ENCODE results near the gene KRTAP10-7.
"Not testable (repeated sequence)": the region's sequence is repeated elsewhere in the genome, so short reads cannot be mapped to it uniquely, and the experiment has no call there.

The KRTAP10-7 gene

DNA sequence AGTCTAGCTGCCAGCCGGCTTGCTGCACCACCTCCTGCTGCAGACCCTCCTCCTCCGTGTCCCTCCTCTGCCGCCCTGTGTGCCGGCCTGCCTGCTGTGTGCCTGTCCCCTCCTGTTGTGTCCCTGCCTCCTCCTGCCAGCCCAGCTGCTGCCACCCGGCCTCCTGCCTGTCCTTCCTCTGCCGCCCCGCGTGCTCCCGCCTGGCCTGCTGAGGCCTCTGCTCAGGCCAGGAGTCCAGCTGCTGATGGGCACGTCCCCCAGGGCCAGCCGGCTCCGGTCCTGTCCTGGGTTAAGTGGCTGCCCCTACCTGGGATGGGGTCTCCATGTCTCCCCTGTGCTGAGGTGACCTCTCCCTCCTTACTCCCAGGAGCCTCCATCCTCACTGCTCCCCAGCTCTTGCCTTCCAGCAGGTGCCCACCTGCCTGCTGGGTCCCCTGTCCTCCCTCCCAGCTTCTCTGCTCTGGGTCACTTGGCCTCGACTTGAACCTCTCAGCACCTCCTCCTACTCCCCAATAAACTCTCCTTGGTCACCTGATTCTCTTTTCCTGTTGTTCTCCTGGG is 12.4 kb downstream of the KRTAP10-7 start:
- DNase-seq, result no peak

DNA sequence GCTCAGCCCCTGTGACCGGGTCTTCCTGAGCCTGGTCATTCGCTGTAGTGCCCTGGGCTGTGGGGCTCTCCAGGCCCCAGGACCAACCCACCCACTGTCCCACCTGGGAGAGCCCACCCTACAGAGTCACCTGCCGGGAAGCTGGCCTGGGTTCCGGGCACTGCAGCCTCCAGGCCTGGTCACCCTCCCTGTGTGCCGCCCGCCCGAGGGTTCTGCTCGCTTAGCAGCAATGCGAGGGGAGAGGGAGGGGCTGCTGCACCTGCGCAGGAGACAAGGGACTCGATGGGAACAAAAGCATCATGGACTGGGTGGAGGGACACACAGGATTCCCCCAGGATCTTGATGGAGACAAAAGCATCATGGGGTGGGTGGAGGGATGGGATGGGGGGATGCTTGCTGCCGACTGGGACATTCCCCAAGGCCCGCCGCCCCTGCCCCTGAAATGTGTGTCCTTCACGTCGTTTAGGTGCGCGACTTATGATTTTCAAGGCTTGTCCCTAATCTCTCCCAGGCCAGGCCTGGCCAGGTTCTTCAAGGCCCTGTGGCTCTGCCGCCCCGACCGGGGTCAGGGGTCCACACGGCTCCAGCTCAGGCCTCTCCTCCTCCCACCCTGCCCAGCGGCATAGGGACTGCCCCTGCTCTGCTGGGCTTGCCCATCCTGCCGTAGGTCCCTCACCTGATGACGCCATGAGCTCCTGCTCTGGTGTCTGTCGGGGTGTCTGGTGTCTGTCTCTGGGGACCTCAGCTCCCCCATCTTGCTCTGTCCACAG is 13.2 kb downstream of the KRTAP10-7 start:
- no peak for DNase-seq

DNA sequence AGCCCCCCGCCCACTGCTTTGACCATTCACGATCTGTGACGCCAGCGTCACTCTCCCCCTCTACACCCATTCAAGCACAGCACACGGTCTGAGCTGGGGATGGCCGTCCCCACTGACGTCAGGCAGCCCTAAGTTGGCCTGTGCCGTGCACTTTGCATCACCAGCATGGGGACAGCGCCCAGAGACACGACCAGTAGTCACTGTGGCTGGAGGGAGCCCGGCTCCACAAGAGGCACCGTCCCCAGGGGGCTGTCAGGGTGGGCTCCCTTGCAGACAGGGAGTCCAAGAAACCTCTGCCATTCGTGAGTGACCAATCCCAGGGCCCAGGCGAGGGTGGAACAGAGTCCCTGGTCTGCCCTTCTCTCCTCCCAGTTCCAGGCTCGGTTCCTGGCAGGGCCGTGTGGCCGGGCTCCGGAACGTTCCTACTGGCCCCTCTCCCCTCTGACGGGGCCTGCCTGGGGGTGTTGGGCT is 13.8 kb downstream of the KRTAP10-7 start:
- DNase-seq, result no peak

DNA sequence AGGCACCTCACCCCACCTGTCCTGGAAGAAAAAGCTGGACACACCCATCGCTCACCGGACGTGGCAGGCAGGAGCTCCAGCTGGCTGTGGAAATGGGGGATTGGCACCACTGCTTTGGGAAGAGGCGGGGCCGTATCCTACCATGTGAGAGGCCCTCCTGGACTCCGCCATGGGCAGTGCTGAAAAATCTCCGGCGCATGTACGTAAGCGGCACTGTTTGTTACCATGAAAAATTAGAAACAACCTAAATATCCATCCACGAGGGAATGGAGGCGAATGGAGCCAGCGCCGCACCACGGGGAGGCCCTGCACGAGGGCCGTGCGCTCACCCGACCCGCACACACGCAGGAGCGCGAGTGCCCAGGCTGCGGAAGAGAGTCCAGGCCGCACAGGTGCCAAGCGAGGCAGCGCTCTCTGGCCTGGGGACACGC is 14.6 kb downstream of the KRTAP10-7 start:
- DNase-seq, result no peak

DNA sequence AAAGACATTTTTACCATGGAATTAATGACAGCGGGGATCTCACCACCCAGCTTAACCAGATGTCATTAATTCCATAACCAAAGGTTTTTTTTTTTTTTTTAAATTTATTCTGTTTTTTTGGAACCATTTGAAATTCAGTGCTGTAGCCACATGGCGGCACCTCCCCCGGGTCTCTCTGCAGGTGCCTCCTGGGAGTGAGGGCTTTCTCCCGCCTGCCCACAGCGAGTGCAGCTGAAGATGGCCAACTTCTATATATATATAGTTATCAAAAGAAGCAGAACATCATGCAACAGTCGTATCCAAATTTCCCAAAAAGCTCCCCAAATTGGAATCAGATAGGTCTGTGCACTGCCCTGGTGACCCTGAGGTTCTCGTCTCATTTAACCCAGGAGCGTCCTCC is 15.1 kb downstream of the KRTAP10-7 start:
- no peak for DNase-seq

DNA sequence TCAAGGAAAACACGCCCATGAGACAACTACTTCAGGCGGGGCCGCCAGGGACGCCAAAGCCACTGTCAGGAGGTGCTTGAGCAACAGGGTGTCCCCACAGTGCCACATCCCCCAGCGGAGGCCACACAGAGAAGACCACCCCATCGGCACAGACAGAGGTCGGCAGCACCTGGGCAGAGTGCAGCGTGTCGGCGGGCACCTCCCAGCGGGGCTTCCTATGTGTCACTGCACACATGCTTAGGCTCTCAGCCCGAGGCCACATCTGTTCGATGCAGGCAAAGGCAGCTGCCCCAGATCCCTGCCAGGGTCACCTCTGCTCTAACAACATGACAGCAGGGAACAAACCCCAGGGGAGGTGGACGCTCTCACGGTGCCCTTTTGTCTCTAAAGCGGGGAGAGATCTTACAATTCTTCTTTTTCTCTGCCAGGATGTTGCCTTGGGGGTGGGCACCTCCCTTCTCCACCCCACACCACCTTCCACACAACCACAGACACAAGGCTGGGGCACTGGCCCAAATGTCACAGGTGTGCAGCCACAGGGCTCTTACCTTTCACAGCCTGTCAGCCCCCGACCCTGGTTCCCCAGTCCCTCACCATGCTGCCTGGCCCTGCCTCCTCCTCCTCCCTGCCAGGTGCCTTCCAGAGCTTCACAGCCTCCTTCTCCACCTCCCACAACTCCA is 15.7 kb downstream of the KRTAP10-7 start:
- DNase-seq, result no peak

DNA sequence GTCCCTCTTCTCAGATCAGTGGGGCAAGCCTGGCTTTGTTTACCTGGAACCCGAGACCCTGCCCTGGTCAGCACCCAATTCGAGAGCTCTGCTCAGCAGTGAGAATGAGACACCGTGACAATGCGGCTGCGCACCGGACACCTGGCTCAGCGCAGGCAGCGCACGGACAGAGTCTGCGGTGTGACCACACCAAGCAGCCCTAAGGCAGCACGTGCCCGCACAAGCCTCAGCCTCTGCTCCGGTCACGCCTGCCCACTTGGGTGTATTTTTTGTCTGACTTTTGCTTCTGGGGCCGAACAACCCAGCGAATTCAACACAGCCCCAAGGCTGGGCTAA is 16.2 kb downstream of the KRTAP10-7 start:
- DNase-seq, result no peak

DNA sequence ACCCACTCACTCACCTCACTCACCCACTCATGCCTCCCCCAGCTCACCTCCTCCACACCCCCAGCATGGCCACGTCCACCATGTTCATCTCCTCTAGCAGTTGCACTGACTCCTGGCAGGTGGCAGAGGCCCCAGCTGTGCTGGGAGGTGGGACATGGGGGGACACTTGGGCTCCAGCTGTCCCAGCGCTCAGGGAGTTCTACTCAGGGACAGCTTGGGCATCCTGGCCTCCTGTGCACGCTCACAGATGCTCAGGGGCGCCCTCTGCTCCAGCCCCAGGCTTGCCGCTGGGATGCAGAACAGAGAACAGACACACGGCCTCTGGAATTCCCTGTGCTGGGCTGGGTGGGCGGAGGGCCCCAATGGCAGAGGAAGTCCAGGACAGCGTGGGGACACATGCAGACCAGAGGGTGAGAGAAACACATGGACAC is 16.7 kb downstream of the KRTAP10-7 start:
- DNase-seq, result no peak

DNA sequence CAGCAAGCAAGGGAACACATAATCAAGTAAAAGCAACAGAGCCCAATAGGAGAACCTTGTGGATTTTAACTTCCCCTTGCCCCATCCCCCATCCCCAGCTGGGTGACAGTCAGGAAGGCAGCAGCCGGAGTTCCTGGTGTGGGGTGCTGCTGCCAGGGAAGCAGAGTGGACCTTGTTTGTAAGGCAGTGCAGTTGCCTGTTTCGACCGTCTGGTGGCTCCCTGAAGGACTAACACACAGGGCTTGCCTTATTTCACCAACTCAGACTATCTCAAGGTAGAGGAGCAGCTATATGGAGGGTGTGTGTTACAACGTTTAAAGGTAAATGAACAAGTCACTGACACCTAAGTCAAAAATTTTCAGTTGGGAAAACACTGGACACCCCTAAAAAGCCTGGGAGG is 18.1 kb downstream of the KRTAP10-7 start:
- no peak for DNase-seq

DNA sequence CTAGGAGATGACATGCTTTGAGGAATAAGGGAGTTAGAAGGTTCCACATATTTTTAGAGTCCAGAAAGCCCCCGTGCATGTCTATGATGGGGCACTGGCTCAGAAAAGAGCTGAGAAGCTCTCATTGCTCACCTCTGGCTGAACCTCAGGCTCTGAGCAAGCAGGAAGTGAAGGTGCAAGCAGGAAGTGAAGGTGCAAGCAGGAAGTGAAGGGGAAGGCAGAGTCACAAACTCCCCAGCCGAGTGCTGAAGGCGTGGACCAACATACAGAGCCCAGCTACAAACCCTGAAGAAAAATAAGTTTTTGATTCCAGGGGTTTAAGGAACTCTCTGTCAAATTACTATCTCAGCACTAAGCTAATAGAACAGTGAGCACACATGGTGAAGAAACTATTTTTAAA is 18.5 kb downstream of the KRTAP10-7 start:
- DNase-seq, result no peak

DNA sequence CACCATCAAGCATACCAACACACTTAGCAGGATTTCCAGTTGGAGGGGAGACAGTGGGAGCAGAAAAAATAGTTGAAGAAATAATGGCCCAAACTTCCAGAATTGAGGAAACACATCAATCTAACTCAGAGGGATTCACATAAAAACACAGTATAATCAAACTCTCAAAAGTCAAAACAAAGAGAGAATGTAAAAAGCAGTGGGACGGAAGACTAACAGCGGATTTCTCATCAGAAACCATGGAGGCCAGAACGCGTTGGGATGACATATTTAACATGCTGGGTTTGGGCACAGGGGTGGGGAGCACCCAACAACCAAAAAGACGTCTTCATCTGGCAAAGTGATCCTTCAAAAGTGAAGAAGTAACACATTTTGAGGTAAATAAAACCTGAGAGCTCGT is 19.5 kb downstream of the KRTAP10-7 start:
- no peak for DNase-seq

DNA sequence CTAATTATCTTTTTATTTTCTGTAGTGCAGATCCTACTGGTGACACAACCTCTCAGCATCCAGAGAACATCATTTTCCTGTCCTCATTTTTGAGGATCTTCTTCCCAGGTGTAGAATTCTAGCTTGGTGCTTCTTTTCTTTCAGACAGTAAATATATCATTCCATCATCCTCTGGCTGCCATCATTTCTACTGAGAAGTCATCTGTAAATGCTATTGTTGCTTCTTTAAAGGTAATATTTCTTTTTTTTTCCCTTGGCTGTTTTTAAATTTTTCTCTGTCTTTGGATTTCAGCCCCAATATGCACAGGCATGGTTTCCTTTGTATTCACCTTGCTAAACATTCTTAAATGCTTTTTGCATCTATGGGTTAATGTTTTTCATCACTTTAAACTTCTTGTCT is 23.2 kb downstream of the KRTAP10-7 start:
- no peak for DNase-seq

DNA sequence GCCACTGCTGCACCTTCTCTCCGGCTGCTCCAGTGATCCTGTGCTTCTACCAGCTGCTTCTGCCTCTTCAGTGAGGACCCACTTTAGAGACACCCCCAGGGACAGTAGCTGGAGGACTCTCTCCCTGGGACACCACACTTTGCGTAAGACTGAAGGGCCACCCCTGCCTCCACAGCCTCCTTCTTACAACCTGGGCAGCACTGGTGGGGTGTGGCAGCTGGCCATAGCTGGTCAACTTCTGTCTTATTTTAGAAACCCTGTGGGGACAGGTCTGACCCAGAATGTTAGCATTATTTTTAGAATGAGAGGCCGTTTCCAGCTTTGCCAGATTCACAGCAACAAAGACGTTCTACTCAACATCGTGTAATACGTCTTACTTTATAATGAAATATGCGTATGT is 25.4 kb downstream of the KRTAP10-7 start:
- DNase-seq, result no peak

DNA sequence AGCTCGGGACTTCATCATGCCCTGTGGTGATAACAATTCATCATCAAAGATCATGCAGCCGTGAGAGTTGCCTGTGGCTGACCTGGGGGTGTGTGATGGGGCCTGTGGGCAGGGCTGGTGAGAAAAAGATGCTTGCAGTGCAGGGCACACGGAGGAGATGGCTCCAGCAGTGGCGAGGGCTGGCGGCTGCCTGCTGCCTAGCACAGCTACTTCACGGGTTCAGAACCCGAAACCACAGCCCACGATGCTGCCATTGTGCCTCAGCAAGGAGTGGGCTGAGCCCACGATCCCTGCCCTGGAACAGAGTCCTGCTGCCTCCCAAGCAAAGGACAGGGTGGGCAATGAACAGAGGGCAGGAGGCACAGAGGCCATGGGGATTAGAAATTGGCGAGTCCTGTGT is 25.9 kb downstream of the KRTAP10-7 start:
- no peak for DNase-seq

DNA sequence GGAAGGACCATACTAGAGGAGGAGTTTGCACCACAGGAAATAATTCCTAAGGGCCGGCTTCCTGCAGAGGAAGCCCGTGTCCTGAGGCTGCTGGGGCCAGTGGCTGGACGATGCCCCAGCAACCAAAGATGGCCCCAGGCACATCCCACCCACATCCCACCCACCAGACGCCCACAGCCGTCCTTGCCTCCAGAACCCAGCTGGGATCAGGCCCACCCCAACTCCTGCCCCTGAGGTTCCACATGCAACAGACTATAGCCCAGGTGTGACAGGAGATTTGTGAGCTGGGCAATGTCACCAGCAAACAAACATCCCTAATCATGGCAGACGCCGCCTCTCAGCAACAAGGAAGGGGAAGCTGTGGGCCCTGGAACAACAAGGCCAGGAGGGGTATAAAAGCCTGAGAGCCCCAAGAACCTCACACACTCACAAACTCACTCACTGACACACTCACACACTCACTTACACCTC is 26.3 kb downstream of the KRTAP10-7 start, which contains the start of gene KRTAP10-9:
Gene KRTAP10-9 (plus strand): TSS at position 421 of the 471 bp plus-strand sequence. CDS start 79 bp downstream, outside the sequence.
- no peak for DNase-seq

DNA sequence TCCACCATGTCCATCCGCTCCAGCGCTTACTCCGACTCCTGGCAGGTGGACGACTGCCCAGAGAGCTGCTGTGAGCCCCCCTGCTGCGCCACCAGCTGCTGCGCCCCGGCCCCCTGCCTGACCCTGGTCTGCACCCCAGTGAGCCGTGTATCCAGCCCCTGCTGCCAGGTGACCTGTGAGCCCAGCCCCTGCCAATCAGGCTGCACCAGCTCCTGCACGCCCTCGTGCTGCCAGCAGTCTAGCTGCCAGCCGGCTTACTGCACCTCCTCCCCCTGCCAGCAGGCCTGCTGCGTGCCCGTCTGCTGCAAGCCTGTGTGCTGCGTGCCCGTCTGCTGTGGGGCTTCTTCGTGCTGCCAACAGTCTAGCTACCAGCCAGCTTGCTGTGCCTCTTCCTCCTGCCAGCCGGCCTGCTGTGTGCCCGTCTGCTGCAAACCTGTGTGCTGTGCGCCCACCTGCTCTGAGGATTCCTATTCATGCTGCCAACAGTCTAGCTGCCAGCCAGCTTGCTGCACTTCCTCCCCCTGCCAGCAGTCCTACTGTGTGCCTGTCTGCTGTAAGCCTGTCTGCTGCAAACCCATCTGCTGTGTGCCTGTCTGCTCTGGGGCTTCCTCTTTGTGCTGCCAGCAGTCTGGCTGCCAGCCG is 26.9 kb downstream of the KRTAP10-7 start:
- DNase-seq, result not testable (repeated sequence)

DNA sequence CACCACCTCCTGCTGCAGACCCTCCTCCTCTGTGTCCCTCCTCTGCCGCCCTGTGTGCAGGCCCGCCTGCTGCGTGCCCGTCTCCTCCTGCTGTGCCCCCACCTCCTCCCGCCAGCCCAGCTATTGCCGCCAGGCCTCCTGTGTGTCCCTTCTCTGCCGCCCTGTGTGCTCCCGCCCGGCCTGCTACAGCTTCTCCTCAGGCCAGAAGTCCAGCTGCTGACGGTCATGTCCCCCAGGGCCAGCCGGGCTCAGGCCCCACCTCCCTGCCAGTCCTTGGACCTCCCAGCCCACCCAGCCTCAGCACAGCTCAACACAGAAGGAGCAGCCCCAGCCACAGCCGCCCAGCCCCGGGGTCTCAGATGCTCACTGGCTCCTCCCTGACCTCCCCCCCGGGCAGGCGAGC is 27.4 kb downstream of the KRTAP10-7 start:
- not testable (repeated sequence) for DNase-seq

DNA sequence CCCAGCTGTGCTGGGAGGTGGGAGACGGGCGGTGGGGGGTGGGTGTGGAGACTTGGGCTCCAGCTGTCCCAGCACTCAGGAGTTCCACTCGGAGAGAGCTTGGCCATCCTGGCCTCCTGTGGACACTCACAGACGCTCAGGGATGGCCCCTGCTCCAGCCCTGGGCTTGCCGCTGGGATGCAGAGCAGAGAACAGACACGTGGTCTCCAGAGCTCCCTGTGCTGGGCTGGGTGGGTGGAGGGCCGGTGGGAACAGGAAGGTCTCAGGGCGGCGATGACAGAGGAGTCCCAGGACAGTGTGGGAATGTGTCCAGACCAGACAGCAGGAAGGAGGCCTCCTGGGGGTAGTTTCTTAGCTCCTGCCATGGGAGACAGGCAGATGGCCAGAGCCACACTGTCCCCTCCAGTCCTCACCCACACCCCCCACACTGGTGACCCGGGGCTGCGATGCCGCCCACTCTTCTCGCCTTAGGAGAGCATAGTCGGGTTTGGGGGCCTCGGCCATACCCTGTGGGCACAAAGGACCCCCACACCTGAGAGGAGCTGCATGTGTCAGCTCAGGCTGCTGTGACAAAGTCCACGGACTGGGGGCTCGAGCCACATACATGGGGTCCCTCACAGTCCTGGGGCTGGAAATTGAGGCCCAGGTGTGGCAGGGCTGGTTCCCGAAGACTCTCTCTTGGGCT is 28.5 kb downstream of the KRTAP10-7 start:
- no peak for DNase-seq

DNA sequence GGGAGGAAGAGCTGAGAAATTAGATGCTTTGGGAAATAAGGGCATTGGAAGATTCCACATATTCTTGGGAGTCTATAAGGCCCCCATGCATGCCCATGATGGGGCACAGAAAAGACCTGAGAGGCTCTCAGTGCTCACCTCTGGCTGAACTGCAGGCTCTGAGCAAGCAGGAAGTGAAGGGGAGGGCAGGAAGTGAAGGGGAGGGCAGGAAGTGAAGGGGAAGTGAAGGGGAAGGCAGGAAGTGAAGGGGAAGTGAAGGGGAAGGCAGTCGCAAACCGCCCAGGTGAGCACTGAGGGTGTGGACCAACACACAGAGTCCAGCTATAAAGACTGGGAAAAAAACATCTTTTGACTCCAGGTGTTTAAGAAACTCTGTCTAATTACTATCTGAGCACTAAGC is 30.0 kb downstream of the KRTAP10-7 start:
- no peak for DNase-seq

DNA sequence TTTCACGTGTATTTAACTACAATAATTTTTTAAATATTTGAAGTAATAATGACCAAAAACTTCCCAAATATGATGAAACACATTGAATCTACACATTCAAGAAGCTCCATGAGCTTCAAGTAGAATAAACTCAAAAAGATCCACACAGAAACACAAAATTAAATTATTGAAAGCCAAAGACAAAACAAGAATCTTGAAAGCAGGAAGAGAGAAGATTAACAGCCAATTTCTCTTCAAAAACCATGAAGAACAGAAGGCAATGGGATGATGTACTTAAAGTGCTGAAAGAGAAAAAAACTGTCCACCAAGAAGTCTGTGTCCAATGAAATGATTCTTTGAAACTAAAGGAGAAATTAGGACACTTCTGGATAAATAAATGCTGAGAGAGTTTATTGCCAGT is 31.7 kb downstream of the KRTAP10-7 start:
- no peak for DNase-seq

DNA sequence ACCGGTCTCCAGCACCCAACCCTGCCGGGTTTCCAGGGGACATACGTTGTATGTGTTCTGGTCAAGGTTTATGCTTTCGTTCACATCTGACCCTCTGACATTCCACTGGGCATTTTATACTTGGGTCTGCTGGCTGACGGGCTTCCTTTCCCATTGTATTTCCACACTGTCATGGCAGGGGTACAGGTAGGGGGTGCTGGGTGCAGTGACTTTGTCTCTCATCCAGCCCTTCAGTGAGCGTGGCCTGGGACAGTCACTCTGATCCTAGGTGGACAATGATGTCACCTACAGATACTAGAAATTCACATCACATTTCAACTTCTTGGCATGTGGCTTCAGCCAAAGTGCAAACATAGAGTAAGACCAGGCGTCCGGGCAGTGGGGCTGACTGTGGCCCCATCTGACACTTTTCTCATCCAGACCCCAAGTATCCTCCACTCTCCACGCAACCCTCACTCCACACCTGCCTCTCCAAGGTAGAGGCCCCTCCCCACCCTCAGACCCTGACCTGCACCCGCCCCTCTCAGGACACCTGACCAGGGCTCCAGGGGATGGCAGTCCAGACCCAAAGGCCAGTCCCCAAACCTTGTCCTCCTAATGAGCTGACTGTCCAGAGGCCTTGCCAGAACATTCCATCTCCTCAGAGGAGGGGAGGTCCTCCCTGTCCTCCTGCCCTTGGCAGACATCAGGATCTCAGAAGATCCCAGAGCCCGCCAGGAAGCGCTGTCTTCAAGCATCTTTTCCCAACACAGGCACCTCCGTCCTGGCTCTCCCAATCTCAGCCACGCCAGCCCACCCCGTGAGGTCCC is 36.0 kb downstream of the KRTAP10-7 start:
- no peak for DNase-seq

Data from NCI-H1436 (cell line).